GM18909 (cell line): ENCODE data around the gene CDH19.

Experiments used
- ATAC-seq: cut with Tn5 transposase; IDR thresholded peaks from one replicate; pipeline ENCODE4 v1.9.1; 2021; ENCODE audit warnings: mild to moderate bottlenecking; ENCODE audit not compliant: unreplicated experiment, poor library complexity

The CDH19 gene

DNA sequence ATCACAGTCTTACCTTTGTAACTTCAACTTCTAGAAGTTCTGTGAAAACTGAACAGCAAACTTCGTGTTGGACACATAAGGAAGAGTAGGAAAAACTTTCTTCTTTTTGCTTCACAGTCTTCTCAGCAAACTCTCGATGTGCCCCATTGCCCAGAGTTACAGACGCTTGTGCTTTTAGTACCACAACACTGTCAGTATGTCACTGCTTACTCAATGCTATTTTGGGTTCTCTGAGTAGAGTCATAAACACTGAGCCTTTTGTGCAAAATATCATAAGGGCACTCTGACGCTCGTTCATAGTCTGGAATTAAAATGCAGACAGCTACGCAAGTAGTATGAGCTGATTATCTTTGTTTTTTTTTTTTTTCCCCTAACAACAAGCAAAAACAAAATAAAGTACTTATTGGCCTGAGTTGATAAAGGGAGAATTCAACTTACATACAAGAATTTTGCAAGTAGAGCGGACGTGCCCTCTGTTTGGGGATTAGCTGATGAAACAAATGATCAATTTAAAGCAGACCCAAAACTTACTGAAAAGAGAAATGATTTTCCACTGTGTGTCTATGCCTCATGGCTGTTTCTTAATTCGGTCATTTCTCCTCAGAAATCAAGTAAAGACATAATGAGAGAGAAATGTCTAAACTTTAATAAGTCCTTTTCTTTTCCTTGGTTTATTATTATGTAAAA is at the start of gene CDH19:
Gene CDH19 (minus strand): TSS at position 150 of the 687 bp plus-strand sequence. CDS start 31,886 bp downstream, outside the sequence.
- ATAC-seq = no peak

- no peak for ATAC-seq
Observed at GRCh38 chr18:66647671-66648070, 43.8 kb upstream of the CDH19 start.

GRCh38 chr18:66646609-66647008 is 42.7 kb upstream of the CDH19 start:
- no peak for ATAC-seq

DNA sequence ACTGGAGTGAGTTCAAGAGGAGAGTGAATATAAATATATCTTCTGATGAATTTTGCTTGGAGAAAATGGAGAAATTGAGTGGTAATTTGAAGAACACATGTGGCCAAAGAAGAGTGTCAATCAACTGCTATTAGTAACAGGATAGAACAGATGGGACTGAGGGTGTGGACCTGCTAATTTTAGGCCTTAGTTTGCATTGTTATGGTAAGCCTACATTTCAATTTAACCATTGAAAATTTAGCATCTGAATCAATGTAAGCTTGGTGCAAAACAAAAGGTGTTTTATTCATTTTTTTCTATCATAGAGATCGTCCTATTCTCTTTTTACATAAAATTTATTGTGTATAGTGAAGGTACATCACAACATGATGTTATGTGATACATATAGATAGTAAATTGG is 42.1 kb upstream of the CDH19 start:
- no peak for ATAC-seq

DNA sequence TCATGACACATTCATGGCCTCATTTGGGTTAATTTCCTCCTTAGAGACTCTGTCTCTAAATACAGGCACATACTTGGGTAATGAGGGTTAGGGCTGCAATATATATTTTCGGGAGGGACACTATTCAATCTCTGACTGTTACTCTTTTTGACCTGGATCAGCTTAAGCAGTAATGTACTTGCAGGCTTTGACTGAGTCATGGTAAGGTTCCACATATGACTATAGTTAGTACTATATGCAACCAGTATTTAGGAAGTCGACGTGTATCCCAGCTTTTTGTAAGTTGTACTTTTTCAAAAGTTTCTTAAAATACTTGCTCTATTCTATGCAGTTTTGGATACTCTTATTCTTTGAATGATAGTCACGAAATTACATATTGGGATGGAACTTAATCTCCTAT is 37.2 kb upstream of the CDH19 start:
- no peak for ATAC-seq

DNA sequence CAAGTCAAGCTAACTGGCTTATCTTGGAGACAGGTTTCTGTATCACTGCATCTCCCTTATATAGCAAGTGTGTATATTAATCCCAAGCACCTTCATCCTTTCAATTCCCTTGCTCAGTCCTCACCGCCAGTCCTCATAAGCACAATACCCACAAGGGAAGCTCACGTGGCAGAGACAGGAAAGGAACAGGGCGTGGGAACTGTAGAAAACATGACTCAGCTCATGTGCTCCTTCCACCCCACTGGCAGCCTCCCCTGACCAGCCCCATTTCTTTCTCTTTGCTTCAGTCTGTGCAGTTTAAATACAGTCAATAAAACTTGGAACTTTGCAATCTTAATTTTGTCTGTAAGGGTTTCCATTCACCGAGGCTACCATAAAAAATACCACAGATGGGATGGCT is 36.5 kb upstream of the CDH19 start:
- ATAC-seq = no peak

DNA sequence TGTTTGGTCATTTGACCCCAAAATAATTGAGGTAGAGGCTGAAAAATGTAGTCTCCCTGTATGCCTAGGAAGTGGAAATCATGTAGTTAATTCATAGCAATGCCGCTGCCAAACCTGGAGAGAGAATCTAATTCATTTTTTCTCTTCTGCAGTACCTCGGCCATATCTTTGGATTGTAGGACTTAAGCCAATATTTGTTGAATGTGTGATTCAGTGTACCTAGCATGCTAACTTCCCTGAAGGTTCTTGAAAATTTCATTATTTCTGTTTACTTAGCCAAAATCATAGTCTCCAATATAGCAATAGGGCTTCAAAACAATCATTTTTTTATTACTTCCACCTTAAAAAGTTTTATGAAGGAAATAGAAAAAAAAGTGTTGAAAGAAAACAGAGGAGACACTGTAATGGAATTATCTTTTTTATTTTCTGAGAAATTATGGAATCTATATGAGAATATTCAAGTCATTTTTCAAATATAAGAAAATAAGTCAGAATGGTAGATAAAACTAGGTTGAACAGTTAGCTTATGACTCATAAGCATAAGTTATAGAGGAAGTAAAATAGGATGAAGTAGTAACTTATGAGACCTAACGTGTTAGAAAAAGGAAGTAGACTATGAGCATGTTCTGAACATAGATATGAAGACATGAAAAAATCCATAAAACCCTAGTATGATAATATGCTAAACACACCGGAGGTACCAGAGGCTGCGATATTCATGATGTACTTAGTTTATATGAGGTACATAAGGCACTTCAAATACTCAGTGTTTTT is 35.2 kb upstream of the CDH19 start:
- no peak for ATAC-seq

- no peak for ATAC-seq
Observed at GRCh38 chr18:66635342-66635741, 31.5 kb upstream of the CDH19 start.

DNA sequence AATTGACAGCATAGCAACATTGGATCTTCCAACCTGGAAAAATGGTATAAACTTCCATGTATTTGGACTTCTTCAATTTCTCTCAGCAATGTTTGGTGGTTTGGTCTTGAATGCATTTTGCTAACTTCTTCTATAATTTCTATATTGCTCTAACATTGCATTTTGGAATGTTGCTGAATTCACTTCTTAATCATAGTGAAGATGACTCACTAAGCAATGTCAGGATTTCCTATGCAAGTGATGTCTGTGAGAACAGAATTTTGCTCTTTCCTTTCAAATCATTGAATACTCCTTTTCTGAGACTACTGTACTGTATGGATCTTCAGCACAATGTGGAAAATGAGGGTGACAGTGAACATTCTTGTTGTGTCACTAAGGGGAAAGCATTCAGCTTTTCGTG is 28.9 kb upstream of the CDH19 start:
- no peak for ATAC-seq

DNA sequence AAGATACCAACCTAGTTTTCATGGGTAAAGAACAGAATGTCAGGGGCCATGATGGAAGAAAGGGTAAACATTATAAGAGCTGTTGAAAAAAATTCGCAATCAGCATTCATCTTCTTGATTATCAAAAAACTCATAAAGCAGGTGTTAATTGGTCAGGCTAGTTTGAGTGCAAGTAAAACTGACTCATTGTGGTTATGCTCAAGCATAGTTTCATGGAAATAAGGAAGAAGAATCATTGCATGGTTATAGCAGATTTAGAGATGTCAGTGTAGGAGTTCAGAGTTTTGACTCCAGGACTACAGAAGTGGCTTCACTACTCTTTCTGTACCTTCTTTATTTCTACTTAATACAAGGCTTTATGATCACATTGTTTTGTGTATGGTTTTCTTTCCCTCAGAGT is 26.9 kb upstream of the CDH19 start:
- ATAC-seq = no peak

GRCh38 chr18:66623821-66624220 is 19.9 kb upstream of the CDH19 start:
- no peak for ATAC-seq

- no peak for ATAC-seq
Observed at GRCh38 chr18:66621816-66622576, 18.1 kb upstream of the CDH19 start.

DNA sequence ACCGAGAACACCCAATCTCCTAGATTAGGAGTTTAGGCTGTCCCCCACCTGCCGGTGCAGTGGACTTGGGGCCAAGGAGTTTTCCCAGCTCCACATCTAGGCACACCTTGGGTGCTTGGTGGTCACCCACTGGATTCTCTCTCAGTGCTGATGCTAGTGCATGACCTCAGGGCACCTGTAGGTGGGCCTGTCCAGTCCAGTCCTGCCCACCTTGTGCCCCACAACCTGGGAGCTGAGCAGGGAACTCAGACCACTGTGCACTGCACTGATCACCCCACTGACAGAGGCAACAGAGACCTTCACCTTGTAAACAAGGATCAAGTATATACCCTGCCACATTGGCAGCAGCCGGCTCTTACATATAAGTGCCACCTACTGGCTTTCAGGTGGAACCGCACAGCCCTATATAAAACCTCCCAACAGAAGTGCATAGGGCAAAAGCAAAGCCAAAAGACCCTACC is 12.7 kb upstream of the CDH19 start:
- no peak for ATAC-seq

DNA sequence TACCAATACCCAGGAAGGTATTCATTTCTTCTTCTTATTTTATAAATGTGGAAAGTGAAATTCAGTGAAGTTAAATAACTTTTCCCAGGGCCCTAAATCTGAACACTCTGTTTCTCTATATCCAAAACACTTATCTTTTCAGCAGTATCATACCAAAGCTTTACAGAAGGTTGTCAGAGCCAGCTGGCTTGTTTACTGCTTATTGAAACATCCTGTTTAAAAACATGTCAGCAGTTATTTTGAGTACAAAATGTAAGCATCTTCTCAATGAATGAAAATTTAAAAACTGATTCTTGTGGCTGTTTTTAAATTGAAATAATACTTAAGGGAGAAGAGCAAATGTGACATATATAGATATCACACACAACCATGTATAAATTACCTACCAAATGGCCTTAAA is 11.3 kb upstream of the CDH19 start:
- no peak for ATAC-seq

GRCh38 chr18:66607632-66608031 is 3.7 kb upstream of the CDH19 start:
- no peak for ATAC-seq

- ATAC-seq = no peak
Observed at GRCh38 chr18:66601649-66602048, 2.2 kb downstream of the CDH19 start.

- ATAC-seq = no peak
Observed at GRCh38 chr18:66599190-66599589, 4.7 kb downstream of the CDH19 start.

DNA sequence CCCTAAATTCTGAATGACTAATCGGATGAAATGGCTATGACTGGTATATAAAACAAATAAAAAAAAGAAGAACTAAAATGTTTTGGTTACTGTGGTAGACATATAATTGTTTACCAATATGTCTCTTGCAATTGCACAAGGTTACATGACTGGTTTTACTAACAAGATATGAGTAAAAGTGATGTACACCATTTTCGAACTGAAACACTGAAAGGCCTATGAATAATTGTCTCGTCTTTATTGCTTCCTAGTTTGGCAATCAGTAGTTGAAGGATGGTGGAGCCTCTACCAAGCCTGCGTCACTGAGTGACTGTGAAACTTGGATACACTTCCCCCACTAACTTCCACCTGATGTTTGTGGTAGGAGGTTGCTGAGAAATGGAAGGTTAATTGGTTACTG is 16.5 kb downstream of the CDH19 start:
- no peak for ATAC-seq

GRCh38 chr18:66582211-66582610 is 21.7 kb downstream of the CDH19 start:
- no peak for ATAC-seq

DNA sequence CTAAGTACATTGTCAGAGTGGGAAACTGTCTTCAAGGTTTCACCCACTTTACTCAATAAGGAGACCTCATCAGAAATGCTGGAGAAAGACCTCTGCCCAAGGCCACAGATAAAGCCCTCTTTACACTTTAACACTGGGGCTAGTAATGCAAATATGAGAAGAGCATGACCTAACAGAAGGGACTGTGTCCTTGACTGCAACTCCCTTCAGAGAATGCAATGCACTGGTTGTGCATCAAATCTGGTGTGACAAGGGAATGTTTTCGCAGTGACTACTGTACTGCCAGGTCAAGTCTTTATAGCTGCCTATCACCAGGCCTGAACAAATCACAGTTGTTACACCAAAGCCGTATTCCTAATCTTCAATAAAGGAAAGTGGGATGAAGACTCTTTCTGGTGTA is 28.6 kb downstream of the CDH19 start:
- no peak for ATAC-seq

DNA sequence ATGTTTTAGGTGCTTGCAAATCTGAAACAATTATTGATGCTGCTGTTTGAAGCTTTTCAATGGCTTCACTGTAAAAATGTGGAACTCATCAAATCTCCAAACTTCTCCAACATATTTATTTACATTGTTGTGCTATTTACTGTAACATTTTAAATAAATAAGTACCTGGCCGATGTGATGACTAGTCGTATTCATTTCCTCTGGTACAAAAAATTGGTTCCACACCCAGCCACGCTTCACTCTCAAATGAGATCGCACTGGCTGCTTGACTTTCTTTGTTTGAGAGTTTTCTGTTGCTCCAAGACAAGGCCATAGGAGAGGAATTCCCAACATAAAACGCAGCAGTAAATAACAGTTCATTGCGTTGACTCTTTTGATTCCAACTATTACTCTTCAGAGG is 32.0 kb downstream of the CDH19 start:
- ATAC-seq = no peak
